Spleen (tissue), 11 donors: ENCODE results near the gene PRRT4. TPM values are rescaled to one million over a fixed set of nuclear protein-coding genes. Genes with fewer than 3 reads are reported as not detected.

Experiments used
- DNase-seq: peaks from one replicate; pipeline ENCODE4 v3.0.0-alpha.2; 2020
- H3K27ac ChIP-seq, 8 donors: fragments of 200-600 bp; sonication (generic) in 7 of 8; 1 replicate in 4 of 8; 2 replicates in 4 of 8; pipeline versions ENCODE4 v1.5.0 to v1.8.0; 2016 to 2021; ENCODE audit warnings: inconsistent platforms in 4 of 8, mild to moderate bottlenecking in 4 of 8, moderate library complexity in 1 of 8
- H3K27me3 ChIP-seq, 7 donors: fragments of 200-600 bp; sonication (generic) in 6 of 7; replicated peaks in 1 of 7; 1 replicate in 4 of 7; 2 replicates in 3 of 7; pipeline versions ENCODE4 v1.5.0 to v1.8.0; 2016 to 2021; ENCODE audit warnings: inconsistent platforms in 3 of 7, mild to moderate bottlenecking in 1 of 7
- H3K36me3 ChIP-seq, 6 donors: fragments of 200-600 bp; sonication (generic) in 5 of 6; 1 replicate in 4 of 6; 2 replicates in 2 of 6; pipeline versions ENCODE4 v1.5.0 to v1.8.0; 2016 to 2021; ENCODE audit warnings: inconsistent platforms in 2 of 6
- H3K4me1 ChIP-seq, 6 donors: fragments of 200-600 bp; sonication (generic) in 5 of 6; 1 replicate in 3 of 6; 2 replicates in 3 of 6; pipeline versions ENCODE4 v1.5.0 to v1.8.0; 2016 to 2021; ENCODE audit warnings: inconsistent platforms in 3 of 6
- H3K4me3 ChIP-seq, 8 donors: fragments of 200-600 bp; sonication (generic) in 7 of 8; 1 replicate in 4 of 8; 2 replicates in 4 of 8; pipeline versions ENCODE4 v1.5.0 to v1.8.0; 2016 to 2021; ENCODE audit warnings: inconsistent platforms in 4 of 8, mild to moderate bottlenecking in 4 of 8, moderate library complexity in 2 of 8
- H3K9me3 ChIP-seq, 8 donors: fragments of 200-600 bp; sonication (generic) in 7 of 8; 1 replicate in 4 of 8; 2 replicates in 4 of 8; pipeline versions ENCODE4 v1.5.0 to v1.8.0; 2016 to 2021; ENCODE audit warnings: inconsistent platforms in 4 of 8
- CTCF ChIP-seq, 11 experiments: fragments of 200-600 bp in 7 of 11; fragments of 450-650 bp in 4 of 11; sonication (generic) in 4 of 11; IDR thresholded peaks in 8 of 11; conservative IDR thresholded peaks in 3 of 11; 1 replicate in 7 of 11; 2 replicates in 4 of 11; pipeline versions ENCODE4 v1.4.0 to v1.8.0; 2016 to 2021; ENCODE audit warnings: antibody characterized with exemption in 11 of 11, inconsistent platforms in 4 of 11, mild to moderate bottlenecking in 1 of 11
- POLR2A ChIP-seq, 3 donors: fragments of 450-650 bp; IDR thresholded peaks; one replicate each; pipeline ENCODE4 v1.5.1; 2017; ENCODE audit warnings: antibody characterized with exemption in 3 of 3, mild to moderate bottlenecking in 1 of 3
- POLR2AphosphoS5 ChIP-seq, 3 donors: sonication (generic); formaldehyde crosslinking; IDR thresholded peaks; one replicate each; pipeline ENCODE4 v1.5.1; 2017; ENCODE audit warnings: antibody characterized with exemption in 3 of 3
- WGBS, 5 donors: extraction: QIAGEN DNeasy Blood & Tissue Kit in 3 of 5; methylation state at CpG; one replicate each; pipeline versions ENCODE4 v1.1.5 to v1.1.7; 2013 to 2018; 5-methylcytosine and 5-hydroxymethylcytosine counted together
- intact Hi-C: fragments of 100-400 bp; cut with DNase I; formaldehyde crosslinking; loops from one replicate; pipeline ENCODE4 v1.15.0; 2023; ENCODE audit warnings: low total_unique reads
- polyA plus RNA-seq, 3 donors: library from polyadenylated mRNA; stranded (reverse); fragments of 200-250 nt; gene quantifications; one replicate each; pipeline ENCODE4 v1.2.1, GENCODE V29; 2013
- total RNA-seq, 7 donors: library from RNA; depleted of rRNA in 3 of 7; stranded (reverse); fragments of >200 nt in 3 of 7; fragmentation: NEBNext Ultra II Directional in 4 of 7; extraction: Animal tissue kit (Norgen Biotek cat#: 25700) in 4 of 7; gene quantifications; one replicate each; pipeline versions ENCODE4 v1.1.0 to v1.2.1, GENCODE V29; 2016 to 2021
- donor health status: healthy with polysubstance abuse.
- donor health status: DM: no; HTN: no; CAD: no; lungs with moderate emphysema.
- donor health status: DM: no; HTN: no; CAD: no.
- donor health status: Bipolar disorder and iron deficiency.
- donor health status: healthy.
- donor health status: DM: no; HTN: no; CAD: no.
- donor health status: DM: yes; HTN: yes; CAD: no.

PRRT4 gene
- total and polyA plus RNA-seq, 10 donors: 0.14 to 5.4 (median 0.45) TPM; not detected in 1

- 51 to 64% (median 54%) methylated on average over 9 to 16 of the region's 17 CpGs for WGBS, 5 donors
- TF ChIP-seq CTCF (IDR thresholded peaks at IDR 0.05 in 8 of 11, conservative IDR thresholded peaks at IDR 0.05 in 3 of 11) (no peak), POLR2AphosphoS5 (IDR thresholded peaks at IDR 0.05) (no peak), POLR2A (IDR thresholded peaks at IDR 0.05) (no peak)
- peaks cover 25 to 72% (median 63%) of the 10 kb centered on the region in 6 donors for H3K4me1 ChIP-seq
- H3K36me3 ChIP-seq: peaks cover 0 to 22% (median 5%) of the 10 kb centered on the region in 6 donors
- peak overlapping the region in 6 of 8 donors; percentile 11 to 93 (median 71) for H3K4me3 ChIP-seq
- H3K27ac ChIP-seq: peak overlapping the region; percentile 2 to 96 (median 92)
- H3K27me3 ChIP-seq: peaks cover 0 to 3% (median 0%) of the 10 kb centered on the region in 7 donors
- H3K9me3 ChIP-seq: no peaks in the 10 kb centered on the region
- DNase-seq: peak; percentile 79
- intact Hi-C loops: no loop called here
Measured at GRCh38 chr7:128406314-128407232, 45.1 kb upstream of the PRRT4 start.

GRCh38 chr7:128405471-128406313 lies 44.2 kb upstream of the PRRT4 start:
- no peaks in the 10 kb centered on the region for H3K9me3 ChIP-seq
- peaks cover 0 to 31% (median 14%) of the 10 kb centered on the region in 6 donors for H3K36me3 ChIP-seq
- H3K27me3 ChIP-seq: no peaks in the 10 kb centered on the region
- peaks cover 23 to 67% (median 58%) of the 10 kb centered on the region in 6 donors for H3K4me1 ChIP-seq
- peak overlapping the region; percentile 22 to 96 (median 91) for H3K27ac ChIP-seq
- WGBS, 5 donors: 1 to 2% (median 1%) methylated on average over 22 to 107 of the region's 107 CpGs
- H3K4me3 ChIP-seq: peak overlapping the region; percentile 57 to 93 (median 74)
- DNase-seq: peak; percentile 92
- intact Hi-C loops: no loop called here
- TF ChIP-seq POLR2AphosphoS5 (IDR thresholded peaks at IDR 0.05) (peak in 2 of 3 donors; percentile 43 to 61), CTCF (IDR thresholded peaks at IDR 0.05 in 8 of 11, conservative IDR thresholded peaks at IDR 0.05 in 3 of 11) (no peak)

GRCh38 chr7:128404886-128405470 lies 43.5 kb upstream of the PRRT4 start:
- intact Hi-C loops: no loop called here
- Histone ChIP-seq H3K4me1 (peaks cover 20 to 60% (median 52%) of the 10 kb centered on the region in 6 donors), H3K36me3 (peaks cover 0 to 38% (median 21%) of the 10 kb centered on the region in 6 donors), H3K9me3 (no peaks in the 10 kb centered on the region), H3K4me3 (peak overlapping the region; percentile 57 to 93 (median 74)), H3K27me3 (no peaks in the 10 kb centered on the region), H3K27ac (peak overlapping the region in 7 of 8 donors; percentile 22 to 96 (median 89))
- TF ChIP-seq POLR2A (IDR thresholded peaks at IDR 0.05): no peak
- peak in 2 of 11 experiments; percentile 13 to 35 for TF ChIP-seq CTCF (IDR thresholded peaks at IDR 0.05 in 8 of 11, conservative IDR thresholded peaks at IDR 0.05 in 3 of 11)
- no peak for TF ChIP-seq POLR2AphosphoS5 (IDR thresholded peaks at IDR 0.05)
- DNase-seq: no peak
- 29 to 41% (median 34%) methylated on average over 9 to 13 of the region's 13 CpGs for WGBS, 5 donors
